Activated T-helper 2 cell treated with anti-CD3 and anti-CD28 coated beads, Interferon-gamma antibody, Interleukin-2, Interleukin-4, amounts not matched to agents 10 μg/mL and 5 μg/mL and 100 μg/mL, durations not matched to agents 14 hours and 24 hours and 36 hours (primary cell): ENCODE measurements around the gene COX4I1. TPM values are rescaled to one million over a fixed set of nuclear protein-coding genes. Genes with fewer than 3 reads are reported as not detected.

Experiments
- DNase-seq: peaks from one replicate; pipeline ENCODE4 v3.0.0; 2021; ENCODE audit warnings: low spot score
- H3K27ac Mint-ChIP-seq: one replicate; pipeline ENCODE4 v1.8.0; 2021; ENCODE audit warnings: mixed read lengths
- H3K27me3 Mint-ChIP-seq: one replicate; pipeline ENCODE4 v1.8.0; 2021; ENCODE audit warnings: low read depth, mixed read lengths
- H3K36me3 Mint-ChIP-seq: one replicate; pipeline ENCODE4 v1.8.0; 2021; ENCODE audit warnings: low read depth, mixed read lengths
- H3K4me1 Mint-ChIP-seq: one replicate; pipeline ENCODE4 v1.8.0; 2021; ENCODE audit warnings: low read depth, mixed read lengths
- H3K4me3 Mint-ChIP-seq: one replicate; pipeline ENCODE4 v1.8.0; 2021; ENCODE audit warnings: low read depth, mild to moderate bottlenecking, moderate library complexity, mixed read lengths
- H3K9me3 Mint-ChIP-seq: one replicate; pipeline ENCODE4 v1.8.0; 2021; ENCODE audit warnings: mixed read lengths
- intact Hi-C: fragments of 100-400 bp; cut with micrococcal nuclease; formaldehyde crosslinking; loops from one replicate; pipeline ENCODE4 v1.15.1; 2023
- total RNA-seq: library from RNA; stranded (reverse); gene quantifications from 2 replicates; pipeline ENCODE4 v1.2.3, GENCODE V29; 2022

The COX4I1 gene
- total RNA-seq, 1 donor from 2014 or later, result 561 TPM

GRCh38 chr16:85844169-85844481, 44.6 kb downstream of the COX4I1 start:
- Mint-ChIP-seq H3K27me3 (peaks cover 15% of the 10 kb centered on the region), H3K9me3 (no peaks in the 10 kb centered on the region), H3K4me3 (no peak overlapping the region), H3K27ac (no peak overlapping the region), H3K4me1 (peaks cover 4% of the 10 kb centered on the region), H3K36me3 (no peaks in the 10 kb centered on the region)
- no peak for DNase-seq
- intact Hi-C loops, result no loop called here

DNA sequence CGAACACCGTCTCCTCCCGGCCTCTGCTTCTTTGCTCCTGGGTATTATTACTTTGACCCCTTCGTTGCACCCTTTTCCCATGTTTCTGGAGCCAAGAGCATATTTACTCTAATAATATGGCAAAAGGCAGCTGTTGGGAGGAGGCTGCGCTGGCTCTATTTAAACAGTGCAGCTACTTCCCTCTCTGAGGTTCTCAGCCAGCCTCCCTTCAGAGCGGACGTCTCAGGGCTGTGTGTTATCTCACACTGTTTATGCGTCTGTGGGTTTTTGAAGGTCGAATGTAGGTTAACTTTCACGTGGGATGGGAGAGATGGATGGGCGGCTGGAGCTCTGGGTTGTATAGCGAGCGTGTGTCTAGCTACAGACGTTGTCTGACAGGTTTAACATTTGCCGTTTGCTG, 45.3 kb downstream of the COX4I1 start:
- Mint-ChIP-seq H3K36me3 (no peaks in the 10 kb centered on the region), H3K9me3 (no peaks in the 10 kb centered on the region), H3K27me3 (peaks cover 15% of the 10 kb centered on the region), H3K4me1 (peaks cover 4% of the 10 kb centered on the region), H3K4me3 (no peak overlapping the region), H3K27ac (no peak overlapping the region)
- DNase-seq, result no peak
- intact Hi-C loops, result no loop called here

DNA sequence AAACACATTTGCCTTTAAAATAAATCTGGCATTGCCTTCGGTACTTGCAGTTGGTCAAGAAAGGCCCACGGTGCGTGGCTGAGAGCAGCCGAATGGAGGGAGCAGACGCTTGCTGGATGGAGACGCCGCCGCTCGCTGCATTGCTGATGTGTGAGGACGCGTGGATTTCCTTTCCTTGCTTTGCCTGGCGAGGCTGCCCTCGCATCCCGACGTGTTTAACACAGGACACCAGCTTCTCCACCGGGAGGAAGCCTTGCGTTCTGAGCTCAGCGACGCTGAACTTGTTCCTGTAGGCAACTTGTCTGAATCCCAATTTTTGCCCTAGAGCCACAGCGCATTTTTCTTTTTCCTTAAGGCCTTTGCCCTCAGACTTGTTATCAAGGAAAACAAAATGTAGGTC, 45.8 kb downstream of the COX4I1 start:
- H3K9me3 Mint-ChIP-seq, result no peaks in the 10 kb centered on the region
- no peak overlapping the region for H3K4me3 Mint-ChIP-seq
- no peak for DNase-seq

GRCh38 chr16:85846461-85846860, 47.0 kb downstream of the COX4I1 start:
- Mint-ChIP-seq H3K4me1 (peaks cover 4% of the 10 kb centered on the region), H3K4me3 (no peak overlapping the region), H3K9me3 (no peaks in the 10 kb centered on the region), H3K27me3 (peaks cover 15% of the 10 kb centered on the region), H3K27ac (no peak overlapping the region), H3K36me3 (no peaks in the 10 kb centered on the region)
- no peak for DNase-seq
- intact Hi-C loops, result no loop called here

More for the DNA sequence above, 45.8 kb downstream of the COX4I1 start:
- Mint-ChIP-seq H3K36me3 (no peaks in the 10 kb centered on the region), H3K4me1 (peaks cover 4% of the 10 kb centered on the region), H3K27ac (no peak overlapping the region), H3K27me3 (peaks cover 15% of the 10 kb centered on the region)
- intact Hi-C loops, result no loop called here

GRCh38 chr16:85847036-85847435, 47.5 kb downstream of the COX4I1 start:
- H3K4me1 Mint-ChIP-seq, result peaks cover 4% of the 10 kb centered on the region
- H3K27ac Mint-ChIP-seq, result no peak overlapping the region
- H3K9me3 Mint-ChIP-seq, result no peaks in the 10 kb centered on the region
- no peaks in the 10 kb centered on the region for H3K36me3 Mint-ChIP-seq
- H3K27me3 Mint-ChIP-seq, result peaks cover 15% of the 10 kb centered on the region
- DNase-seq, result no peak
- H3K4me3 Mint-ChIP-seq, result no peak overlapping the region
- intact Hi-C loops, result no loop called here

GRCh38 chr16:85847681-85848601, 48.4 kb downstream of the COX4I1 start:
- Mint-ChIP-seq H3K4me1 (peaks cover 4% of the 10 kb centered on the region), H3K27ac (no peak overlapping the region), H3K9me3 (no peaks in the 10 kb centered on the region), H3K36me3 (no peaks in the 10 kb centered on the region), H3K27me3 (peaks cover 18% of the 10 kb centered on the region), H3K4me3 (no peak overlapping the region)
- DNase-seq, result no peak
- intact Hi-C loops, result no loop called here

- Mint-ChIP-seq H3K4me1 (peaks cover 4% of the 10 kb centered on the region), H3K36me3 (no peaks in the 10 kb centered on the region), H3K27ac (no peak overlapping the region), H3K27me3 (peaks cover 17% of the 10 kb centered on the region), H3K9me3 (no peaks in the 10 kb centered on the region), H3K4me3 (no peak overlapping the region)
- DNase-seq, result no peak
- intact Hi-C loops, result no loop called here
These were observed 49.5 kb downstream of the COX4I1 start for GRCh38 chr16:85848986-85849385.

DNA sequence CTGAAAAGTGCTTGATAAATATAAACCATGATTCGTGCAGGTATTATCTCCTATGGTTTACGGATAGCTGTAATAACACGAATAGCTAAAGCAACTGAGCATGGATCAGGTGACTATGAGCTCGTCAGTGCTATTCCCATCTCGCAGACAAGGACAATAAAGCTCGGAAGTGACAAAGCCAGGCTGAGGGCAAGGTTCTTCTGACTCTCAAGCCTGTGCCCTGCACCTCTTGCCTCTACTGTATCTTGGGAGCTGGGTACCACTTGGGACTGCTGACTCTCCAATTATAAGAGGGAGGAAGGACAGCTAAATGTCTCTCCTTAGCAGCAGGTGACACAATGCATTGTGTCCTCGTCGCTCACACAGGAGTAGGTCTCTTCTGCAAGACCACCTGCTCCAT, 49.9 kb downstream of the COX4I1 start:
- Mint-ChIP-seq H3K4me3 (no peak overlapping the region), H3K27ac (no peak overlapping the region), H3K9me3 (no peaks in the 10 kb centered on the region), H3K4me1 (peaks cover 4% of the 10 kb centered on the region), H3K36me3 (no peaks in the 10 kb centered on the region), H3K27me3 (peaks cover 15% of the 10 kb centered on the region)
- no peak for DNase-seq
- intact Hi-C loops, result no loop called here

GRCh38 chr16:85850344-85850880, 50.9 kb downstream of the COX4I1 start:
- H3K4me3 Mint-ChIP-seq, result no peak overlapping the region
- H3K9me3 Mint-ChIP-seq, result no peaks in the 10 kb centered on the region

DNA sequence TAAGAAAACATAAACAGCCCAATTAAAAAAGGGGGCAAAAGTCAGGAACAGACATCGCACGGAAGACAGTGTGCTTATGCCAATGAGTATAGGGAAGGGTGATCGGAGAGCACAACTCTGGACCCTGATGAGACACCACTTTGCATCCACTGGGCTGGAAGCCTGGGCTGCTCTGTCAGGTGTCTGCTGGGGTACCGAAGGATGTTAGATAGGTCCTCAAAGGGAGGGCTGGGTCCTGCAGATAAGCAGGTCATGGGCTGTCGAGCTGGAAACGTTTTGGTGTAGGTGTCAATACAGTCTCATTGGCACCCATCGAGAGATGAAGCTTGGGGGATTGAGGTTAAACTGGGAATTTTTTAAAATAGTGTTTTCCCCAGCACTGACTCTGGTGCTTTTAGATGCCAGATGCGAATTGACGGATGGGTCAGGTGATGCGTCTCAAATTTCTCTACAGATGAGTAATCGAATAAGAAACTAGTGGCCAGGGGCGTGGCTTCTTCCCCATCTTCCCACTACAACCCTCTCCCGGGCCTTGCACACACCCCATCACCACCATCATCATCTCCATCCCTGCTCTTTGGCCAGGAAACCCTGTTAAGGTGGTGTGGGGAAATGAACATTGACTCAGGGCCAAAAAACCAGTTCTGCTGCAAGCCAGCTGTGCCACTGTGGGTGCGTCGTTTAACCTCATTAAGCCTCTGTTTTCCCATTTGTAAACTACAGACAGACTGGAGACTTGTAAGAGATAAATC, 51.7 kb downstream of the COX4I1 start:
- Mint-ChIP-seq H3K4me1 (no peaks in the 10 kb centered on the region), H3K9me3 (peaks cover 4% of the 10 kb centered on the region), H3K27me3 (peaks cover 11% of the 10 kb centered on the region), H3K27ac (no peak overlapping the region), H3K4me3 (no peak overlapping the region), H3K36me3 (no peaks in the 10 kb centered on the region)
- intact Hi-C loops, result no loop called here
- DNase-seq, result no peak

More at GRCh38 chr16:85850344-85850880, 50.9 kb downstream of the COX4I1 start:
- no peaks in the 10 kb centered on the region for H3K36me3 Mint-ChIP-seq
- no peak overlapping the region for H3K27ac Mint-ChIP-seq
- H3K4me1 Mint-ChIP-seq, result no peaks in the 10 kb centered on the region
- no peak for DNase-seq
- peaks cover 9% of the 10 kb centered on the region for H3K27me3 Mint-ChIP-seq
- intact Hi-C loops, result no loop called here

- DNase-seq, result no peak
- no peak overlapping the region for H3K4me3 Mint-ChIP-seq
- H3K4me1 Mint-ChIP-seq, result no peaks in the 10 kb centered on the region
- H3K36me3 Mint-ChIP-seq, result no peaks in the 10 kb centered on the region
- peaks cover 8% of the 10 kb centered on the region for H3K27me3 Mint-ChIP-seq
- H3K9me3 Mint-ChIP-seq, result peaks cover 4% of the 10 kb centered on the region
- H3K27ac Mint-ChIP-seq, result no peak overlapping the region
- intact Hi-C loops, result no loop called here
These were observed 54.4 kb downstream of the COX4I1 start for GRCh38 chr16:85853547-85854545.

- intact Hi-C loops, result no loop called here
- Mint-ChIP-seq H3K36me3 (no peaks in the 10 kb centered on the region), H3K4me1 (no peaks in the 10 kb centered on the region), H3K4me3 (no peak overlapping the region), H3K27ac (no peak overlapping the region), H3K9me3 (peaks cover 4% of the 10 kb centered on the region), H3K27me3 (peaks cover 8% of the 10 kb centered on the region)
- DNase-seq, result no peak
These were observed 55.4 kb downstream of the COX4I1 start for GRCh38 chr16:85854935-85855334.
